HG03457 (cell line): ENCODE data around the gene DBF4.
"Not testable (repeated sequence)": the region's sequence is repeated elsewhere in the genome, so short reads cannot be mapped to it uniquely, and the experiment has no call there.

Experiments used
- ATAC-seq: cut with Tn5 transposase; IDR thresholded peaks from one replicate; pipeline ENCODE4 v1.9.1; 2021; ENCODE audit warnings: moderate number of reproducible peaks; ENCODE audit not compliant: unreplicated experiment

Gene DBF4

DNA sequence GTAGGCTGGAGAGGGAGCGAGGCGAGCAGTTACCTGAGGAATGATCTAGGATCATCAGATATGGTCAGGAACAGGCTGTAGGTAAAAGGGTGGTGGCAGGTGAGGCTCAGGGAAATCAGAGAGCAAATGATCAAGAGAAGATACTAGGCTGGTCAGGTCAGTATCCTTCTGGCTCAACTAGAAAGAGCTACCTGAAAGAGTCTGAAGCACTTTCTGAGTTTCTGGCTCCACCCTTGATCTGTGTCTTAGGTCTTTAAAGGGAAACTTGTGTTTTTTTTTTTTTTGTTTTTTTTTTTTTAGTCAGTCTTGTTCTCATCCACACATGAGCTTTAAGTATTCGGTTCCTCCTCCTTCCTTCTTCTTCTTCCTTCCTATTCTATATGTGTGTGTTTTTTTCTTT, 68.3 kb downstream of the DBF4 start:
- ATAC-seq, result no peak

DNA sequence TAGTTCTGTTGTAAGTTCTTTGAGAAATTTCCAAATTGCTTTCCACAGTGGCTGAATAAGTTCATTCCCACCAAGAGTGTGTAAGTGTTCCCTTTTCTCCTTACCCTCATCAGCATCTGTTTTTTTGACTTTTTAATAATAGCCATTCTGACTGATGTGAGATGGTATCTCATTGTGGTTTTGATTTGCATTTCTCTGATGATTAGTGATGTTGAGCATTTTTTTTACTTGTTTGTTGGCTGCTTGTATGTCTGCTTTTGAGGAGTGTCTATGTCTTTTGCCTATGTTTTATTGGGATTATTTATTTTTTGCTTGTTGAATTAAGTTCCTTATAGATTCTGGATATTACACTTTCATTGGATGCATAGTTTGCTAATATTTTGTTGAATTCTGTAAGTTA, 69.6 kb downstream of the DBF4 start:
- ATAC-seq, result not testable (repeated sequence)

DNA sequence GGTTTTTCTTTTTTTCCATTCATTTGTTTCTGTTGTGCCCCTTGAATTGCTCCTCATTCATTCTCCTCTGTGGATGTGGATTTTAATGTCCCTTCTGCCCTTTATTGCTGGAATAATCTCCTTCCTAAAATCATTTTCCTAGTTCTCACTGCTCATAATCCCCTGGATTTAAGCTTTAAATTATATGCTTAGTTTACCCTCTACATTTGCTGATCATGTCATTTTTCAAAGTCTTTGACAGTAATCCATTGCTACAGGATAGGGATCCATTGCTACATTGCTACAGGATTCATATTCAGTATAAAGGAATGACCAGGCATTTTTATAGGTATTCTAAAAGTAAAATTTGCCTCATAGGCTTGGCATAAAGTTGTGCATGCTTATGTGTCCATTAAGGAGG, 72.1 kb downstream of the DBF4 start:
- ATAC-seq, result no peak
